Adipose tissue (tissue), 3 donors: ENCODE measurements around the gene FXN. TPM values are rescaled to one million over a fixed set of nuclear protein-coding genes. Genes with fewer than 3 reads are reported as not detected.

Source experiments
- H3K27ac ChIP-seq: one replicate; pipeline ENCODE4 v1.5.1; 2013; ENCODE audit warnings: low read depth, low read length
- WGBS, 3 donors: extraction: QIAGEN DNeasy Blood & Tissue Kit; methylation state at CpG; one replicate each; pipeline ENCODE4 v1.1.7; 2013; 5-methylcytosine and 5-hydroxymethylcytosine counted together
- polyA plus RNA-seq, 3 donors: library from polyadenylated mRNA; stranded (reverse); fragments of 200-250 nt; gene quantifications; one replicate each; pipeline ENCODE4 v1.2.3, GENCODE V29; 2013
- donor health status: healthy with polysubstance abuse.
- donor health status: Bipolar disorder and iron deficiency.
- donor health status: healthy.

Gene FXN
- polyA plus RNA-seq, 3 donors, result 8.3 to 15.2 (median 12.1) TPM

DNA sequence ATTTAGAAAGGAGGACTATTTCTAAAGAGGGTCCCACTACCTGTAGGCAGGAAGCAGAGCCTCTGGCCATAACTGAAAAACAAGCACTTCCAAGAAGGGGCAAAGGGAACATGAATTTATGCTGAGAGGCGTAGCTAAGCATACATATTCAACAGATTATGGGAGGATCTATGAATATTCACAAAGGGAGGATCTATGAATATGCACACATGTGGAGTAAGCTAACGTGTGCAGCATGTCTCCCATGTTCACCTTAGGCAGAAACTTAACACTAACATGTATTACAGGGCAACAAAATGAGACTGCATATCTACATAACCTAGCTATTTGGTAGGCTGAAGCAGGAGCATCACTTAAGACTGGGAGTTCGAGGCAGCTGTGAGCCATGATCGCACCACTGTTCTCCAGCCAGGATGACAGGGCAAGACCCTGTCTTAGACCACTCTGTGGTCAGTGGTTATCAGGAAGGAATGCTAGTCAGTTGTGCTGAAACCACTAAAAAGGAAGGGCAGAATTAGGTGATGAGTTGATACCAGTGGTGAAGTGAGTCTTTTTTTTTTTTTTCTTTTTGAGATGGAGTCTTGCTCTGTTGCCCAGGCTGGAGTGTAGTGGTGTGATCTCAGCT is 20.8 kb downstream of the FXN start:
- H3K27ac ChIP-seq, result no peak overlapping the region
- WGBS, 3 donors, result 90 to 93% (median 93%) methylated on average over 4 of the region's 4 CpGs

DNA sequence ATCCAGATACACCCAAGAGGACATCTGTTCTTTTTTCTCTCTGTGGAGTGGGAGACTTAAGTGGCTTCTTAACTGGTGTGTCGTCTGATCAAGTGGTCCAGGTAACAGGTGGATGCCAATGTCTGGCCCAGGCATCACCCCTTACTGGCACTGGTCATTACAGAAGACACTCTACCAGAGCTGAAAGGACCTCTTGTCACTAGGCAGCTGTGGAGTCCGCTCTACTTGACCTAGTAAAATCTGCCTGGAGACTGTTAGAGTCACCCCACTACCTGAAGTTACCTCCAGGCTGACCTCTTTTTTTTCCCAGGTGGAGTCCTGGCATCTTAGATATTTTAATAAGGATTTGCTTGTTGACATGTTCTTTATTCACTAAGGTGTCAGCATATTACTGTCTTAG is 22.5 kb downstream of the FXN start:
- 92 to 96% (median 93%) methylated on average over 2 of the region's 2 CpGs for WGBS, 3 donors
- H3K27ac ChIP-seq, result no peak overlapping the region

DNA sequence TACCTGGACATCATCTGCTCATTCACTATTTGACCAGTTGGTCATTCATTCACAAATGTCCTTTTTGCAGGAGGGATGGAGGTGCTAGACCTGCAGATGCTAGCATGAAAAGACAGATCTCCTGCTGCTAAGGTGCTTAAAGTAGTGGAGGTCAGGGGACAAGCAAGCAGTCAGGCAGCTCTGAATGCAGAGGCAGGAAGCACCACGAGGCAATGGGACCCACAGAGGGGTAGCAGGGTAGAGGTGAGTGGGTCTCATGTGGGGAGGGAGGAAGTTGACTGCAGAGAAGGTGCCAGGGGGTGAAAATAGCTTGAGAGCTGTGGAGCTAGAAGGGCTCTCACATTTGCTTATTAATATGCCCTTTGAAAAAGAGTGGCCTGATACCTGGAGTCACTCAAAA is 25.2 kb downstream of the FXN start:
- WGBS, 3 donors, result 38 to 58% (median 41%) methylated on average over 1 of the region's 1 CpG
- no peak overlapping the region for H3K27ac ChIP-seq

DNA sequence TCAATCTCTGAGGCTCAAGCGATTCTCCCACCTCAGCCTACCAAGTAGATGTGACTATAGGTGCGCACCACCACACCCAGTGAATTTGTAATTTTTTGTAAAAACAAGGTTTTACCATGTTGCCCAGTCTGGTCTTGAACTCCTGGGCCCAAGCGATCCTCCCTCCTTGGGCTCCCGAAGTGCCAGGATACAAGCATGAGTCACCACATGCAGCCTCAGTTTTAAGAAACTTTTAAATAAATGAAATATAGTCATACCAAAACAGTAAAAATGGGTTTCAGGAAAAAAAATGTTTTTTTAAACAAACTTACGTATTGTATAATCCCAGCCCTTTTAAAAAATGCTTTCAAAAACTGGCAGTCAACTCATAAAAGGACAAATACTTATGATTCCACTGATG is 26.6 kb downstream of the FXN start:
- WGBS, 3 donors, result 96 to 99% (median 97%) methylated on average over 5 of the region's 5 CpGs
- H3K27ac ChIP-seq, result no peak overlapping the region

GRCh38 chr9:69063839-69064238 is 28.3 kb downstream of the FXN start:
- 77 to 90% (median 89%) methylated on average over 4 of the region's 4 CpGs for WGBS, 3 donors

DNA sequence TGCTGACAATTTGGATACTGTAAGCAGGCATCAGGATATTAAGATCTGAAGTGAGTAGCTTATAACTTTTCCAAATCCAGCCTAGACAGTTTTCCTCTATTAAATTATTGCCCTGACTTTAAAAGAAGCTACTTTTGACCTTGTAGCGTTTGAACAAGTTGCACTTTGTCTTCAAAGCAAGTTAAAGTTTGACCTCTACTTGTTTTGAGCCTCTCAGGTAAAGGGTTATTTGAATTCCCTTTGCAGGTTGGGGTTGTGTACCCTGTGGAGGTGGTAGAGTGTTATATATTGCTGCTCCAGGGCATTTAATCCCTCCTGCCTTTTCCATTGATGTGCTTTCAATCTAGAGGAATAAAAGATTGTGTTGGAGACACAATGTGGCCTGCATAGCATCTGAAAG is 30.1 kb downstream of the FXN start:
- H3K27ac ChIP-seq, result no peak overlapping the region
- WGBS, 3 donors, result 41 to 95% (median 91%) methylated on average over 1 of the region's 1 CpG

More at GRCh38 chr9:69063839-69064238, 28.3 kb downstream of the FXN start:
- H3K27ac ChIP-seq, result no peak overlapping the region

DNA sequence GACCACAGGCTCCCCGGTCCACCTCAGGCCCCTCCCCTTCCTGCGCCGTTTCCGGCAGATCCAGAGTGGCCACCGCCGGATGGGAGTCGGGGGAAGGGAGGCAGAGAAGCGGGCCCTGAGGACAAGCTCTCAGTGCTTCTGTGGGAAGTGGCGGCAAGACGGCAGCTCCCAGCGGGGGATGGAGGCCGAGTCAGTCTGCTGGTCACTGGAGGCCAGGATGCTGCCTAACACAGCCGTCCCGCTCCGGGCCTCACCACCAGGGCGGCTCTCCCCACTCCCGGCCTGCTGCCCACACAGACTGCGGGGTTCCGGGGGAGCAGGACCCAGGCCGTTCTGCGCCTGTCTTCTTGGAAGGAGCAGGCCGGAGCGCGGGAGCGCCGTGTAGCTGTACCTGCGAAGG is 31.4 kb downstream of the FXN start:
- WGBS, 3 donors, result 91 to 94% (median 92%) methylated on average over 27 of the region's 27 CpGs
- no peak overlapping the region for H3K27ac ChIP-seq

DNA sequence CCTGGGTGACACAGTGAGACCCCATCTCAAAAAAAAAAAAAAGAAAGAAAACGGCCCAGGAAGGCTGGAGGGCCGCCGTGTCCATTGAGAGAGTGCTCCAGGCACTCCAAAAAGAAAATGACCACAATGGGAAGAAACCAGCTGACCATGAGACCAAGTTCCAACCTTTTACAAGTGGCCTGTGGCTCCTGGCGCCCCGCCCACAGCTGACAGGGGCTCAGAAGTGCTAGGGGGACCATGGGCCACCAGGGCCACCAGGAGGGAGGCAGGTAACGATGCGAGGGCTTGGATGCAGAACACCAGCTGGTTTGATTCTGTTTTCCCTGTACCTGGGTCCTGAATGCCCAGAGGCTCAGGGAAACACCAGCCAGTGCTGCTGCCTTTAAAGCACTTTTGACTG is 34.6 kb downstream of the FXN start:
- WGBS, 3 donors, result 94 to 97% (median 95%) methylated on average over 7 of the region's 7 CpGs
- H3K27ac ChIP-seq, result no peak overlapping the region

GRCh38 chr9:69071059-69071458 is 35.5 kb downstream of the FXN start:
- WGBS, 3 donors, result 62 to 91% (median 90%) methylated on average over 3 of the region's 3 CpGs

DNA sequence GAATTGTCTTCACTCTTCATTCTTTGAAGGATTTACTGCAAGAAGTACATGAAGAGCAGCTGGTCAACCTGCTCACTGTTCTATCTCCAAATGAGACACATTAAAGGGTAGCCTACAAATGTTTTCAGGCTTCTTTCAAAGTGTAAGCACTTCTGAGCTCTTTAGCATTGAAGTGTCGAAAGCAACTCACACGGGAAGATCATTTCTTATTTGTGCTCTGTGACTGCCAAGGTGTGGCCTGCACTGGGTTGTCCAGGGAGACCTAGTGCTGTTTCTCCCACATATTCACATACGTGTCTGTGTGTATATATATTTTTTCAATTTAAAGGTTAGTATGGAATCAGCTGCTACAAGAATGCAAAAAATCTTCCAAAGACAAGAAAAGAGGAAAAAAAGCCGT is 37.6 kb downstream of the FXN start:
- no peak overlapping the region for H3K27ac ChIP-seq
- 58 to 68% (median 61%) methylated on average over 4 of the region's 4 CpGs for WGBS, 3 donors

More at GRCh38 chr9:69071059-69071458, 35.5 kb downstream of the FXN start:
- H3K27ac ChIP-seq, result no peak overlapping the region

DNA sequence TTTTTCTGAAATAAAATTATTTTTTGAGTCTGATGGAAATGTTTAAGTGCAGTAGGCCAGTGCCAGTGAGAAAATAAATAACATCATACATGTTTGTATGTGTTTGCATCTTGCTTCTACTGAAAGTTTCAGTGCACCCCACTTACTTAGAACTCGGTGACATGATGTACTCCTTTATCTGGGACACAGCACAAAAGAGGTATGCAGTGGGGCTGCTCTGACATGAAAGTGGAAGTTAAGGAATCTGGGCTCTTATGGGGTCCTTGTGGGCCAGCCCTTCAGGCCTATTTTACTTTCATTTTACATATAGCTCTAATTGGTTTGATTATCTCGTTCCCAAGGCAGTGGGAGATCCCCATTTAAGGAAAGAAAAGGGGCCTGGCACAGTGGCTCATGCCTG is 39.2 kb downstream of the FXN start:
- 79 to 88% (median 81%) methylated on average over 2 of the region's 2 CpGs for WGBS, 3 donors
- no peak overlapping the region for H3K27ac ChIP-seq

- no peak overlapping the region for H3K27ac ChIP-seq
Measured at GRCh38 chr9:69076550-69076949, 41.0 kb downstream of the FXN start.

DNA sequence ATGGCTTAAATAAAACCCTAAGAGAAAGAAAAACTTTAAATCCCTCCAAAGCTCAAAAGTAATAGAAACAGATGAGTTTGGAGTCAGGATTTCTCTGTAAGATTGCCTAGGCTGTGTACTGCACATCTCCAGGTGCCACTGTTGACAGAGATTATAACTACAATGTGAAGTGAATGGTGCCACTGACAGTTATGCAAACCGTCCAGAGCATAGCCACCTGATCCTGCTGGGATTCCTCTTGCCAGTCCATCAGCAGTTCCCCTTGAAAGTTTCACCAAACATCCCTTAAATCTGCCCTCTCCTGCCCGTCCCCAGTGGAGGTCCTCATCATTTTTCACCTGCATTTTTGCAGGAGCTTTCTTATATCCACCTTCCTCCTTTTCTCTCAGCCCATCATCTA is 42.5 kb downstream of the FXN start:
- WGBS, 3 donors, result 15 to 61% (median 33%) methylated on average over 2 of the region's 2 CpGs
- H3K27ac ChIP-seq, result no peak overlapping the region

More at GRCh38 chr9:69076550-69076949, 41.0 kb downstream of the FXN start:
- 45 to 79% (median 76%) methylated on average over 5 of the region's 5 CpGs for WGBS, 3 donors

- H3K27ac ChIP-seq, result no peak overlapping the region
- WGBS, 3 donors, result 0 to 30% (median 0%) methylated on average over 1 of the region's 1 CpG
Measured at GRCh38 chr9:69078581-69078980, 43.0 kb downstream of the FXN start.

- H3K27ac ChIP-seq, result no peak overlapping the region
Measured at GRCh38 chr9:69079186-69079585, 43.6 kb downstream of the FXN start.

GRCh38 chr9:69081261-69081660 is 45.7 kb downstream of the FXN start:
- 75 to 91% (median 89%) methylated on average over 4 of the region's 4 CpGs for WGBS, 3 donors
- H3K27ac ChIP-seq, result no peak overlapping the region

DNA sequence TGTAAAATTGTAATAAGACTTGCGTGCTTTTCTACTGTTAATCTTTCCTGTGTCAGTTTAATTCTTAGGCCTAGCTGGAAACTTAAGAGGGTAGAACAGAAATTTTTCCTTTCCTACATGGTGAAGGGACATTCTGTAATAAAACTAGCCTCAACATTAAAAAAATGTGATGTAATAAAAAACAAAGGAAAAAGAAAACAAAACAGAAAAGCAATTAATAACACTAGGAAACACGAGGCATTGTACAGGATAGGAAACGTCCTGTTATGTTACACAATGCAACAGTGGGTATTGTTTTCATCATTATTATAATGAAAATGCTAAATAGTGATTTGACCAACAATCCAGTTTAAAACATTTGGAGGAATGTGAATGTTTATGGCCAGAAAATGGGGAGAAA is 47.8 kb downstream of the FXN start:
- 71 to 85% (median 71%) methylated on average over 3 of the region's 3 CpGs for WGBS, 3 donors
- no peak overlapping the region for H3K27ac ChIP-seq

DNA sequence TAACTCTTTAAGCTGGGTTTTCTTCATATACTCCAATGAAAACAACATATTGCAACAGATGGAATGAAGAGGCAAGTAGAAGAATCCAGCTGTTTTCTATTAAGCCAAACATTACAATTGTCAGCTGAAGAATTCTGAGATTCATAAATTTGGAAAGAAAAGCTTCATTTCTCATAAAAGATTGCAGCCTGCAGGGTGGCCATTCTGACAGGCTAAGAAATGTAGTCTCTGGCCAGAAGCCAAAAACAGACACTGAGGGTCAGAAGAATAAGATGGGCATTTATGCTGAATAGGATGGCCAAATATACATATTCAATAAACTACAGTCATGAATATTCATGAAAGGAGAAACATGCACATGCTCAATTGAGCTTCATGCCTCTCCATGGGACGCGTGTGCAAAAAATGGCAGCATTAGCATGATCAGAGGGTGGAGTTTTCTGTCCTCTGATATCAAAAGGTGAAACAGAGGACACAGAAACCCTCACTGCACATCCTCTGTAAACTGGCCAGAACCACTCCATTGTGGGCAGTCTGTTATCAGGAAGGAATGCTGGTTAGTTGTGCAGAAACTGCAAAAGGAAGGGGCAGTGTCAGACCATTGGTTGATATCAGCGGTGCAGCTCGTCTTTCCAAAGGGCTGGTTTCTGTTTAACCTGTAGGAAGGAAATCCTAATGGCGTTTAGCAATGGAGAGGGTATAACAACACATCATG is 50.2 kb downstream of the FXN start:
- WGBS, 3 donors, result 57 to 68% (median 58%) methylated on average over 5 of the region's 5 CpGs

DNA sequence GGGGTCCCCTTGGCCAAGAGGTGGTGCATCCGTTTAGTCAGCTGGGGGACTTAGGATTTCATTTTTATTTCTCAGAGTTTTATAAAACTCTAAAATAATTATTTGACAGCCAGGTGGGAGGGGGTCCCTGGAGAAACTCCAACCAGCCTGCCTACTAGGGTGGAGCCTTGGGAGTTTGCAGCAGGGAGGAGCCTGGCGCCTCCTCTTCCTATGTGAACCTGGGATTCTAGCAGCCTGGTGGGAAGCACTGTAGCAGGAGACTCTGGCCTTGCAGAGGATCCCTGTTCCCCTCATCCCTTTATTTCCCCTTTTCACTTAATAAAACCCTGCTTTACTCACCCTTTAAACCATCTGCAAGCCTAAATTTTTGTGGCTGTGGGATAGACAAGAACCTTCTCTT is 50.8 kb downstream of the FXN start:
- H3K27ac ChIP-seq, result no peak overlapping the region
- 87 to 93% (median 90%) methylated on average over 2 of the region's 2 CpGs for WGBS, 3 donors

More for the DNA sequence above, 50.2 kb downstream of the FXN start:
- no peak overlapping the region for H3K27ac ChIP-seq

DNA sequence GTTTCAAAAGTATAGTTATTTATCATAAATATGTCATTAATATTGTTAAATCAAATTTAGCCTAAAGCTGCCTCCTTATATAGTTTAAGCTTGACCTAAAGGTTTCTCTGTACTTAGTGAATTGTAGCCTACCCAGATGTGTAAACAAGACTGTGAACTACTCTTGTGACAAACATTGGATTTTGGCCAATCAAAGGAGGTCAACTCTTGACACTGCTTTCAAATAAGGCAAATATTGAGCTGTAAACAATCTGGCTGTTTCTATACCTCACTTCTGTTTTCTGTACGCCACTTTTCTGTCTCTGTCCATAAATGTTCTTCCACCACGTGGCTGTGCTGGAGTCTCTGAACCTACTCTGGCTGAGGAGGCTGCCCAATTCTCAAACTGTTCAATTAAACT is 51.2 kb downstream of the FXN start:
- WGBS, 3 donors, result 33 to 94% (median 83%) methylated on average over 2 of the region's 2 CpGs
- no peak overlapping the region for H3K27ac ChIP-seq
